DMS53 treated with DMSO at 0.1 percent for 48 hours (cell line): Measurements from ENCODE around the gene ETF1.

Experiments used
- DNase-seq: peaks from one replicate; lab custom pipeline; 2025; ENCODE audit not compliant: unreplicated experiment; lab: John Stamatoyannopoulos, UW

ETF1 gene

DNA sequence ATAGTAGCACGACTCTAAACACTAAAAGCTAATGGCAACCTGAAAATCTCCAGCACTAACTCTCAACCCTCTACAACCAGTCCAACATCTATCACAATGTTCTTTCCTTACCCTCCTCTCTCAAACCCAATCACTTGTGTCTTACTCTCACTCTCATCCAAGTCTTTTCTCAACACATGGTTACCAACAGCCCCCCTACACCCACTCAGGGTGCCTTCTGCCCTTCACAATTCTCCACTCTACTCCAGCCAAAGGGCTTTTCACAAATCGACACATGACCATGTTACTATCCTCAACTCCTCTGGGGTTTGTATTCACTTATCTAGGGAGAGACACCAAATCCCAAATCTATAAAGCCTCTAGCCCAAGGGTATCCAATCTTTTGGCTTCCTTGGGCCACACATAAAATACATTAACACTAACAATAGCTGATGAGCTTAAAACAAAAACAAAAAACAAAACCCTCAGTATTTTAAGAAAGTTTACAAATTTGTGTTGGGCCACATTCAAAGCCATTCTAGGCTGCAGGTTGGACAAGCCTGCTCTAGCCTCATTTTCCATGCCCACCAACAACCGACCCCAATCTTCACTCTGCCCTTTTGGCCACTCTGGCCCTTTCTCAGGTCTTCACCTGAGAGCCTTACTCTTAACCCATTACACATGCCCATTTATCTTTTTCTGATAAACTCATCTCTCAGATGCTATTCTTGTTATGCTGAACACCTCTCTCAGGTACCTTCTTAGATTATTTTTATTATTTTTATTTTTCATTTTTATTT is 20.5 kb upstream of the ETF1 start:
- DNase-seq, result no peak

DNA sequence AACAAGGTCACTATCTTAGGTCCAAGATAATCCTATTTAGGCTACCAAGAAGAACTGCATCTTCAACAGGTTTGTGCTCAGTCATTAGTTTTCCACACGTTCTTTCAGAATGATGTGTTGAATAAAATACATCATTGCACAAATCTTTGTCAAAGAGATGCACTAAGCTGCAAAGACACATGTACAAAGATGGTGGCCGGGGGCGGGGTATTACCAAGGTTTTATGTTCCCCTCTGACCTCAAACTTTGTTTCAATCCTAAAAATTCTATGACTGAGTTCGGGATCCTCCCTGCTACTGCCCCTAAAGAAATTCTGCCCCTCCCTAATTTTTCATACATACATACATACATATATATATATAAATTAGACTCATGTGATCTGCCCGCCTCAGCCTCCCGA is 17.9 kb upstream of the ETF1 start:
- no peak for DNase-seq

GRCh38 chr5:138559937-138560336 is 16.9 kb upstream of the ETF1 start:
- DNase-seq, result no peak

DNA sequence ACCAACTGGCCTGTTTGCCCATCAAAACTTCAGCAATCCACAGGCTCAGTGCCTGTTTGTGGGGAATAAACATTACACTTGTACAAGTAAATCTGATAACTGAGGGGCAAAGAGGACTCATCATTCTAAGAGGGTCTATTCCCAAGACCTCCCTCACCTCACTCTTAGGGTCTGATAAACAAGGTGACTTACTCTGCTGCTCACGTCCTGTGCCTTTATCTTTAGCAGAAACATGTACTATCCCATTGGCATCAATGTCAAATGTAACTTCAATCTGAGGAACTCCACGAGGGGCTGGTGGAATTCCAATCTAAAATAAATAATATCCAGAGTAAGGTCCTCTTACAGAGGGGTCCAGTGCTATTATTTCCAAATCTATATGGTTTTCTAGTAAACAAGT is 14.6 kb upstream of the ETF1 start:
- DNase-seq, result no peak

- no peak for DNase-seq
These were observed 11.1 kb upstream of the ETF1 start for GRCh38 chr5:138554143-138554542.

DNA sequence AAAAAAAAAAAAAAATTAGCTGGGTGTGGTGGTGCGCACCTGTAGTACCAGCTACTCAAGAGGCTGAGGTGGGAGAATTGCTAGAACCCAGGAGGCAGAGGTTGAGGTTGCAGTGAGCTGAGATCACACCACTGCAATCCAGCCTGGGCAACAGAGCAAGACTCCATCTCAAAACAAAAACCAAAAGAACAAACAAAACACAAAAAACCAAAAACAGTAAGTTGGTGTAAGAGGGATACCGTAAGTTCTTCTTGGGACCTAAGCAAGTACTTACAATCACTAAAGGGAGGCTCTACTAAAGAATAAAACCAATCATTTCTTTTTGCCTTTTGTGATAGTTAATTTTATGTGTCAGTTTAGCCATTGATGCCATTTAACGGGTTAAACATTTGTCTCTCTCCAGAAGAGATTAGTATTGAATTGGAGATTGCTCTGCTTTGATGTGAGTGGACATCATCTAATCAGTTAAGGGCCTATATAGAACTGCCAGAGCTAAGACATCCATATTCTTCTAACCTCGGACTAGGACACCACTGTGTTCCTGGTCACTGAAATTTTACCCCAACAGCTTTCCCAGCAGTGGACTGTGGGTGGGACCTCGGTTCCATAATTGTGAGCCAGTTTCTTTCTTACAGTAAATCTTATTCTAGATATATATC is 10.5 kb upstream of the ETF1 start:
- no peak for DNase-seq

GRCh38 chr5:138552657-138553056 is 9.6 kb upstream of the ETF1 start:
- DNase-seq, result no peak

DNA sequence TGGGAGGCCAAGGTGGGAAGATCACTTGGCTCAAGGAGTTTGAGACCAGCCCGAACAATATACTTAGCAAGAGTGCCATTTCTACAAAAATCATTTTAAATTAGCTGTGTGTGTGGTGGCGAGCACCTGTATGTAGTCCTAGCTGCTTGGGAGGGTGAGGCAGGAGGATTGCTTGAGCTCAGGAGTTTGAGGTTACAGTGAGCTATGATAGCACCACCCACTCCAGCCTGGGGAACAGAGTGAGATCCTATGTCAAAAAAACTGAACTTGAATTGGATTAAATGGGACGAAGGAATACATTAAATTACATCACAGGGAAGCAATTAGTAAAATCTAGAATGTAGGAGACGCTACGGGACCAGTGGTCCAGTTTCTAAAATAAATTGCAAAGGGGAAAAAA is 6.4 kb upstream of the ETF1 start:
- DNase-seq, result no peak

- no peak for DNase-seq
These were observed 3.0 kb upstream of the ETF1 start for GRCh38 chr5:138545919-138546562.

GRCh38 chr5:138544181-138545134 is 1.4 kb upstream of the ETF1 start:
- no peak for DNase-seq

- DNase-seq, result no peak
These were observed 681 bp upstream of the ETF1 start for GRCh38 chr5:138543730-138544104.

DNA sequence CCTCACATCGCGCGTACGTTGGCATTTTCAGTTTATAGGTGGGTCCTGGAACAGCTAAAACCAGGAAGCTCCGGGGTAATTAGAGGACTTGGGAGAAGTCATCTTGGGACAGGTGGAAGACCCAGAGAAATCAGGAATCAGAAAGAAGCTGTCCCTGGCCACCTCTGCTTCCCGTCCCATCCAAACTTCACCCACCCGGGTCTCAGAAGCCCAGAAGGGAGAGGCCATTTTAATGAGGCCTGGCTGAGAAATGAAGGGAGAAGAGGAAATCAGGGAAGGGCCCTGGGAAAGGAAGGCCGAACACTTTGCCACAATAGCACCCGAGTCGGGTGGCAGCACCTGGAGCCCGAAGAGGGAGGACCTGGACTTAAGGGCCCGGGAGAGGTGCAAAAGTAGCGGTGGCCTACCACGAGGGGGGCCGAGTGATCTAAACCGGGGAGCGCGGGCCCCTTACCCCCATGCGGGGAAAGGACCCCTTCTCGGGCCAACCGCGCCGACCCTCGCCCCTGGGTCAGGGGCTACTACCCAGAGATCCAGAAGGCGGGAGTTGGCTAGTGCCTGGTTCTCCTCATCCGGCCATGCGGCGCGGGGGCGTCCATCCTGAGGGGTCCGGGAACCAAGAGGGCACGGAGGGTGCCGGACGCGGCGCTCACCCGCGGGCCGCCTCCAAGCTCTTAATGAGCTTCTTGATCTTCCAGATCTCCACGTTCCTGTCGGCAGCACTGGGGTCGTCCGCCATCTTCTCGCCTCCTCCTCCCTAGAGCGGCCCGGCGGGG is 668 bp downstream of the ETF1 start:
- DNase-seq, result no peak

DNA sequence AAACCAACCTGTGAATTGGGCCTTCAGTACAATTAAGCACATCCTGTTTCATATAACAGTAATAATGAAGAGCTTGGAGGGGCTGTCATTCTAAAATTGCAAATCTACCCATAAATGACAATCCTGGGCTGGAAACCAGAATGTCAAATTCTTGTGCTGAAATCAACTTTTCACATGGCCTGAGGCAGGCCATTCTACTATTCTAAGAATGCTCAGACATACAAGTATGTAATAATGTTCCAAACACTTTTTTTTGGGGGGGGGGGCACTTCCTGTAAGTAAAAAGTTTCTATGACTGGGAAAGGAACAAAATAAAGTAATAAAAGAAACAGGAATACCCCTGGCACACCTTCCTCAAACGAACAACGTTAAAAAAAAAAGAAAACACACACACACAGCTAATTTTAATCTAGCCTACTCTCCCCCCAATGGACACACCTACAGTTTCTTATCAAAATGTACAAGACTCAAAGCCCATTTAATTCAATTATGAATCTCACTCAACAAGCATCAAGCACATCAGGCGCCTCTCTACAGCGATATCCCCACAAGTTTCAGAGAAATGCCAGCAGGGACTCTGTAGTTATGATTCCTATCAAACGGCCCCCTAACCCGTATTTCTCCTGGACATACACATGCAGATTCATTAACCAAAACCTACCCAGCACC is 1.4 kb downstream of the ETF1 start:
- DNase-seq, result no peak

- no peak for DNase-seq
These were observed 3.2 kb downstream of the ETF1 start for GRCh38 chr5:138539791-138540190.

- no peak for DNase-seq
These were observed 4.0 kb downstream of the ETF1 start for GRCh38 chr5:138538943-138539627.

DNA sequence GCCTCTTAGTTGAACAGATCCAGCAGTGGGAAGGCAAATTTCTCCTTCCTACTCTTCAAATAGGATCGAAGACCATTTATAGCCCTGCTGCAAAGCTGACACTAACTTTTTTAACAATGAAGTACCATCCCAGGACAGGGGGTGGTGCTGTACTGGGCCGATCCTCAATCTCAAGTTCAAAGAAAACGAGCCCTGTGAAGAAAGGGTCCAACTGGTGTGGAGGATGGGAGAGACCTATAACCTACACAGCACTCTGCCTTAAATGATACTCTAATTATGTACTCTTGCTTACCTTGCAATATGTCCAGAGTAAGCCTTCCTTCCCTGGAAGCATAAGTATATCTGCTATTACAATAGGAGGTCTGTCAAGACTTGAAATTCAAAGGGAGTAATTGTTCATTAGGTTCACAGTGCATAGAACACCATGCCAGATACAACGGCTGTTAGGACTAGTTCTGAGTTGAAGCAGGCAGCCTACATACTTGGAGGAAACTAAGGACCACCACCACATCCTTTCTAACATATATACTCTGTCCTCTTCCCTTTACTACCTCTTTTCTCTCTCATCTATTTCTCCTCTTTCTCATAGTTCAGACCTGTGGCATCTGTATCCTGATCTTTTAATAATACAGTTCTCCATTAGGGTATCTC is 6.2 kb downstream of the ETF1 start:
- no peak for DNase-seq

DNA sequence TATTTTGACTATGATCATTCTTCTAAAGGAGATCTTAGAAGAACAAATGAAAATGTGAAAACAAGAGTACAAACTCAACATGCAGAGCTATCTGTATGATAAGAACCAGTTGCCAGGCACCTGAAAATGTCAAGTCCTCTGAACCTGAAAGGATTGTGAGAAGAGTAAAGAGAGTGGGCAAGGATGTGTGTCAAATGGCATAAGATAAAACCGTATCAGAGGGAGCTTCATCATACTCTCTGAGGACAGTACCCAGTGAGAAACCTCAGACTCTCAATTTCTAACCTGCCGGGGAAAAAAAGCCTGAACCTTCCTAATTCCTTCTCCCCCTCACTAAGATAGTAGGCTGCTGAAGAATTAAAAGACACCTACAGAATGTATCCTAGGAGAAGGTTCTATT is 6.8 kb downstream of the ETF1 start:
- DNase-seq, result no peak

- no peak for DNase-seq
These were observed 8.8 kb downstream of the ETF1 start for GRCh38 chr5:138533973-138534941.
